GM21529 (cell line): Measurements from ENCODE around the gene ADARB2.

Source experiments
- ATAC-seq: cut with Tn5 transposase; IDR thresholded peaks from one replicate; pipeline ENCODE4 v1.9.1; 2021; ENCODE audit not compliant: unreplicated experiment

The ADARB2 gene

GRCh38 chr10:1378473-1378872, 358.9 kb downstream of the ADARB2 start:
- ATAC-seq: no peak

GRCh38 chr10:1377740-1378397, 359.5 kb downstream of the ADARB2 start:
- no peak for ATAC-seq

- ATAC-seq: no peak
Measured at GRCh38 chr10:1377231-1377630, 360.1 kb downstream of the ADARB2 start.

GRCh38 chr10:1376384-1376945, 360.9 kb downstream of the ADARB2 start:
- ATAC-seq: no peak

GRCh38 chr10:1375346-1376170, 361.8 kb downstream of the ADARB2 start:
- ATAC-seq: no peak

GRCh38 chr10:1374511-1375345, 362.6 kb downstream of the ADARB2 start:
- ATAC-seq: no peak

- ATAC-seq: no peak
Measured at GRCh38 chr10:1373287-1373686, 364.0 kb downstream of the ADARB2 start.

- no peak for ATAC-seq
Measured at GRCh38 chr10:1372212-1372611, 365.1 kb downstream of the ADARB2 start.

- no peak for ATAC-seq
Measured at GRCh38 chr10:1370298-1370697, 367.0 kb downstream of the ADARB2 start.

GRCh38 chr10:1369665-1370064, 367.7 kb downstream of the ADARB2 start:
- ATAC-seq: no peak

GRCh38 chr10:1369197-1369596, 368.1 kb downstream of the ADARB2 start:
- ATAC-seq: no peak

GRCh38 chr10:1368842-1369171, 368.5 kb downstream of the ADARB2 start:
- ATAC-seq: peak; percentile 85

GRCh38 chr10:1367938-1368841, 369.1 kb downstream of the ADARB2 start:
- ATAC-seq: no peak

GRCh38 chr10:1366811-1367425, 370.4 kb downstream of the ADARB2 start:
- no peak for ATAC-seq

GRCh38 chr10:1366322-1366691, 371.0 kb downstream of the ADARB2 start:
- ATAC-seq: no peak

GRCh38 chr10:1365540-1366321, 371.6 kb downstream of the ADARB2 start:
- ATAC-seq: no peak

- ATAC-seq: no peak
Measured at GRCh38 chr10:1364151-1364910, 373.0 kb downstream of the ADARB2 start.

GRCh38 chr10:1363446-1364121, 373.7 kb downstream of the ADARB2 start:
- no peak for ATAC-seq
